HCT116 (cell line): ENCODE data around the gene CAPN2. TPM values are rescaled to one million over a fixed set of nuclear protein-coding genes. Genes with fewer than 3 reads are reported as not detected.

Experiments used
- ATAC-seq: fragments of 200-7000 bp; cut with Tn5 transposase; 2 replicates; pipeline ENCODE4 v1.9.1; 2020; ENCODE audit warnings: mild to moderate bottlenecking, moderate library complexity
- BruUV-seq: library from RNA; stranded (reverse); fragments of 400-500 nt; replicated peaks from 2 replicates; lab custom pipeline; 2021; lab: Mats Ljungman, UMichigan
- CTCF ChIA-PET: fragments of 300-600 bp; sonication (Branson Sonifier 250); formaldehyde crosslinking; loops from one replicate; lab custom pipeline; 2021; ENCODE audit warnings: antibody characterized with exemption; lab: Charles Lee
- POLR2A ChIA-PET: fragments of 300-600, 350-600 bp; sonication (Branson Sonifier 250); formaldehyde crosslinking; loops from one replicate; lab custom pipeline; 2021; ENCODE audit warnings: antibody characterized with exemption; lab: Charles Lee
- RAD21 ChIA-PET, 2 experiments: fragments of 300-600 bp; sonication (Branson Sonifier 250); formaldehyde crosslinking; loops; one replicate each; lab custom pipeline; 2023; ENCODE audit warnings: low total read pairs in 2 of 2; ENCODE audit not compliant: uncharacterized antibody in 2 of 2, unreplicated experiment in 2 of 2, low non-redundant PET in 1 of 2; lab: Charles Lee
- DNase-seq: peaks from one replicate; pipeline ENCODE4 v3.0.0-alpha.2; 2010; ENCODE audit warnings: low read depth, low spot score
- H2AFZ ChIP-seq: fragments of 200-600 bp; shearing (Covaris generic), sonication (generic); 2 replicates; pipeline ENCODE4 v1.6.1; 2017; ENCODE audit warnings: low read depth, mixed run types, mixed read lengths, antibody characterized with exemption, low read length; ENCODE audit not compliant: poor library complexity, severe bottlenecking
- H3K27ac ChIP-seq: 2 replicates; pipeline ENCODE4 v1.5.1; 2012; ENCODE audit warnings: low read depth, low read length
- H3K27me3 ChIP-seq: fragments of 200-600 bp; sonication (generic); 2 replicates; pipeline ENCODE4 v1.6.1; 2016; ENCODE audit warnings: mixed run types, low read length, mixed read lengths; ENCODE audit not compliant: insufficient read depth
- H3K36me3 ChIP-seq, 2 experiments: fragments of 200-500 bp in 1 of 2; fragments of 200-600 bp in 1 of 2; sonication (Bioruptor generic) in 1 of 2; sonication (generic) in 1 of 2; 2 replicates each; pipeline versions ENCODE4 v1.5.1 to v1.6.1; 2014 to 2016; ENCODE audit warnings: low read length in 2 of 2, inconsistent platforms in 1 of 2, mixed read lengths in 1 of 2, mixed run types in 1 of 2; ENCODE audit not compliant: insufficient read depth in 2 of 2, control insufficient read depth in 1 of 2
- H3K4me1 ChIP-seq, 2 experiments: fragments of 200-600 bp in 1 of 2; sonication (generic) in 1 of 2; 2 replicates each; pipeline versions ENCODE4 v1.5.1 to v1.6.1; 2012 to 2017; ENCODE audit warnings: low read length in 2 of 2, inconsistent platforms in 1 of 2, mild to moderate bottlenecking in 1 of 2, mixed read lengths in 1 of 2, mixed run types in 1 of 2, moderate library complexity in 1 of 2; ENCODE audit not compliant: insufficient read depth in 2 of 2, control insufficient read depth in 1 of 2
- H3K4me2 ChIP-seq: fragments of 200-600 bp; sonication (generic); 2 replicates; pipeline ENCODE4 v1.6.1; 2017; ENCODE audit warnings: mixed run types, low read length, mixed read lengths
- H3K4me3 ChIP-seq, 2 experiments: fragments of 200-600 bp in 1 of 2; sonication (generic) in 1 of 2; replicated peaks in 1 of 2; 2 replicates each; pipeline ENCODE4 v1.5.1; 2011 to 2016; ENCODE audit warnings: low read length in 2 of 2, control low read depth in 1 of 2, low read depth in 1 of 2, mild to moderate bottlenecking in 1 of 2, mixed read lengths in 1 of 2, mixed run types in 1 of 2
- H3K79me2 ChIP-seq: fragments of 200-600 bp; sonication (generic); 2 replicates; pipeline ENCODE4 v1.6.1; 2017; ENCODE audit warnings: mild to moderate bottlenecking, mixed run types, low read length, moderate library complexity, mixed read lengths; ENCODE audit not compliant: insufficient read depth
- H3K9ac ChIP-seq: fragments of 200-600 bp; sonication (generic); 2 replicates; pipeline ENCODE4 v1.6.1; 2016; ENCODE audit warnings: low read length, mixed read lengths
- H3K9me2 ChIP-seq: fragments of 200-600 bp; sonication (generic), shearing (Covaris generic); 2 replicates; pipeline ENCODE4 v1.6.1; 2017; ENCODE audit warnings: mixed run types, mild to moderate bottlenecking, moderate library complexity; ENCODE audit not compliant: insufficient read depth
- H3K9me3 ChIP-seq, 2 experiments: fragments of 200-500 bp in 1 of 2; fragments of 200-600 bp in 1 of 2; sonication (Bioruptor generic) in 1 of 2; sonication (generic) in 1 of 2; 2 replicates each; pipeline ENCODE4 v1.6.1; 2014 to 2017; ENCODE audit warnings: low read length in 2 of 2, mixed read lengths in 2 of 2, inconsistent platforms in 1 of 2, low read depth in 1 of 2, mild to moderate bottlenecking in 1 of 2, mixed run types in 1 of 2, moderate library complexity in 1 of 2; ENCODE audit not compliant: control insufficient read depth in 1 of 2, insufficient read depth in 1 of 2
- H4K20me1 ChIP-seq: fragments of 200-600 bp; sonication (generic), shearing (Covaris generic); 2 replicates; pipeline ENCODE4 v1.6.1; 2017; ENCODE audit warnings: mixed run types, mild to moderate bottlenecking, moderate library complexity; ENCODE audit not compliant: insufficient read depth
- CBX3 ChIP-seq: IDR thresholded peaks from 2 replicates; pipeline ENCODE4 v1.6.1; 2012; ENCODE audit warnings: low read depth
- EGR1 ChIP-seq: IDR thresholded peaks from 2 replicates; pipeline ENCODE4 v1.6.1; 2012; ENCODE audit warnings: low read depth
- ELF1 ChIP-seq: IDR thresholded peaks from 2 replicates; pipeline ENCODE4 v1.6.1; 2012; ENCODE audit warnings: low read depth, borderline replicate concordance
- EZH2 ChIP-seq: fragments of 200-600 bp; sonication (generic); IDR thresholded peaks from 2 replicates; pipeline ENCODE4 v1.6.1; 2017; ENCODE audit warnings: antibody characterized with exemption, mixed run types
- EZH2phosphoT487 ChIP-seq: fragments of 200-600 bp; IDR thresholded peaks from 2 replicates; pipeline ENCODE4 v1.6.1; 2018; ENCODE audit warnings: antibody characterized with exemption, borderline replicate concordance
- FOSL1 ChIP-seq: IDR thresholded peaks from 2 replicates; pipeline ENCODE4 v1.6.1; 2012; ENCODE audit warnings: low read depth
- JUND ChIP-seq: IDR thresholded peaks from 2 replicates; pipeline ENCODE4 v1.6.1; 2012
- POLR2A ChIP-seq: IDR thresholded peaks from 2 replicates; pipeline ENCODE4 v1.7.0; 2011; ENCODE audit warnings: borderline replicate concordance; ENCODE audit not compliant: insufficient read depth, insufficient read length; ENCODE audit errors: extremely low read depth
- POLR2AphosphoS5 ChIP-seq: IDR thresholded peaks from 2 replicates; pipeline ENCODE4 v1.6.1; 2011; ENCODE audit warnings: mild to moderate bottlenecking, low read depth, low read length, moderate library complexity
- REST ChIP-seq: IDR thresholded peaks from 2 replicates; pipeline ENCODE4 v1.6.1; 2012; ENCODE audit warnings: low read depth
- SIN3A ChIP-seq: IDR thresholded peaks from 2 replicates; pipeline ENCODE4 v1.6.1; 2012; ENCODE audit warnings: low read depth
- TCF7L2 ChIP-seq: IDR thresholded peaks from 2 replicates; pipeline ENCODE4 v1.7.0; 2011; ENCODE audit warnings: borderline replicate concordance, inconsistent platforms; ENCODE audit not compliant: insufficient read depth, insufficient read length; ENCODE audit errors: extremely low read depth
- YY1 ChIP-seq: IDR thresholded peaks from 2 replicates; pipeline ENCODE4 v1.6.1; 2011; ENCODE audit warnings: low read length, low read depth, moderate library complexity, mild to moderate bottlenecking; ENCODE audit not compliant: insufficient replicate concordance; ENCODE audit errors: extremely low read depth
- ZBTB33 ChIP-seq: IDR thresholded peaks from 2 replicates; pipeline ENCODE4 v1.6.1; 2011; ENCODE audit warnings: mild to moderate bottlenecking, low read length, moderate library complexity; ENCODE audit not compliant: insufficient replicate concordance; ENCODE audit errors: extremely low read depth
- ZFX ChIP-seq: fragments of 450-650 bp; IDR thresholded peaks from 2 replicates; pipeline ENCODE4 v1.6.1; 2017
- intact Hi-C: fragments of 100-400 bp; cut with micrococcal nuclease; formaldehyde crosslinking; loops from 2 replicates; pipeline ENCODE4 v1.10.0; 2022
- total RNA-seq: library from RNA; stranded (reverse); gene quantifications from one replicate; pipeline ENCODE4 v1.2.1, GENCODE V29; 2021; ENCODE audit not compliant: unreplicated experiment
- TF ChIP-seq, protein P1 (sequence below): IDR thresholded peaks from 2 replicates; pipeline ENCODE4 v1.6.1; 2012

Gene CAPN2
- total RNA-seq, 1 experiment from 2014 or later: 173 TPM

- BruUV-seq: no TSS peak
Observed at GRCh38 chr1:223760833-223761232, 48.5 kb downstream of the CAPN2 start.

More at GRCh38 chr1:223760833-223761232, 48.5 kb downstream of the CAPN2 start:
- no peak overlapping the region for H3K4me2 ChIP-seq
- POLR2A ChIA-PET: interaction anchor here (0.9 kb wide), 1 partner anchor 11 kb away, joined by 3 read pairs; no protein-coding TSS in a partner anchor
- RAD21 ChIA-PET: no interaction called here
- ATAC-seq (no peak), DNase-seq (no peak)
- no peak for TF ChIP-seq EZH2
- no peak for TF ChIP-seq TCF7L2
- TF ChIP-seq ELF1: no peak
- TF ChIP-seq JUND: no peak
- TF ChIP-seq CBX3: no peak
- no peak for TF ChIP-seq EGR1
- TF ChIP-seq, protein P1, sequence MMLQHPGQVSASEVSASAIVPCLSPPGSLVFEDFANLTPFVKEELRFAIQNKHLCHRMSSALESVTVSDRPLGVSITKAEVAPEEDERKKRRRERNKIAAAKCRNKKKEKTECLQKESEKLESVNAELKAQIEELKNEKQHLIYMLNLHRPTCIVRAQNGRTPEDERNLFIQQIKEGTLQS: no peak
- no peak for TF ChIP-seq POLR2A
- TF ChIP-seq POLR2AphosphoS5: no peak
- TF ChIP-seq ZBTB33: no peak
- no peak for TF ChIP-seq EZH2phosphoT487
- TF ChIP-seq SIN3A: no peak
- no peak for TF ChIP-seq ZFX
- TF ChIP-seq REST: no peak
- no peak for TF ChIP-seq FOSL1
- TF ChIP-seq YY1: no peak
- H3K36me3 ChIP-seq: peaks cover 7 to 63% of the 10 kb centered on the region in 2 experiments
- H3K9ac ChIP-seq: no peak overlapping the region
- no peaks in the 10 kb centered on the region for H4K20me1 ChIP-seq
- H3K27me3 ChIP-seq: no peaks in the 10 kb centered on the region
- no peaks in the 10 kb centered on the region for H3K4me1 ChIP-seq
- no peaks in the 10 kb centered on the region for H3K9me3 ChIP-seq
- CTCF ChIA-PET: no interaction called here
- intact Hi-C loops: no loop called here
- no peak overlapping the region for H3K4me3 ChIP-seq
- H2AFZ ChIP-seq: no peak overlapping the region
- H3K79me2 ChIP-seq: no peaks in the 10 kb centered on the region
- H3K27ac ChIP-seq: no peak overlapping the region
- H3K9me2 ChIP-seq: no peaks in the 10 kb centered on the region
